Spleen (tissue), 7 donors: ENCODE measurements around the gene PTPRO.

Source experiments
- POLR2A ChIP-seq, 3 donors: fragments of 450-650 bp; IDR thresholded peaks; one replicate each; pipeline ENCODE4 v1.5.1; 2017; ENCODE audit warnings: antibody characterized with exemption in 3 of 3, mild to moderate bottlenecking in 1 of 3
- POLR2AphosphoS5 ChIP-seq, 3 donors: sonication (generic); formaldehyde crosslinking; IDR thresholded peaks; one replicate each; pipeline ENCODE4 v1.5.1; 2017; ENCODE audit warnings: antibody characterized with exemption in 3 of 3
- TF ChIP-seq, protein P1 (sequence below), 11 experiments: fragments of 200-600 bp in 7 of 11; fragments of 450-650 bp in 4 of 11; sonication (generic) in 4 of 11; IDR thresholded peaks in 8 of 11; conservative IDR thresholded peaks in 3 of 11; 1 replicate in 7 of 11; 2 replicates in 4 of 11; pipeline versions ENCODE4 v1.4.0 to v1.8.0; 2016 to 2021; ENCODE audit warnings: antibody characterized with exemption in 11 of 11, inconsistent platforms in 4 of 11, mild to moderate bottlenecking in 1 of 11
- donor health status: DM: no; HTN: no; CAD: no; lungs with moderate emphysema.
- donor health status: DM: no; HTN: no; CAD: no.
- donor health status: DM: no; HTN: no; CAD: no.

DNA sequence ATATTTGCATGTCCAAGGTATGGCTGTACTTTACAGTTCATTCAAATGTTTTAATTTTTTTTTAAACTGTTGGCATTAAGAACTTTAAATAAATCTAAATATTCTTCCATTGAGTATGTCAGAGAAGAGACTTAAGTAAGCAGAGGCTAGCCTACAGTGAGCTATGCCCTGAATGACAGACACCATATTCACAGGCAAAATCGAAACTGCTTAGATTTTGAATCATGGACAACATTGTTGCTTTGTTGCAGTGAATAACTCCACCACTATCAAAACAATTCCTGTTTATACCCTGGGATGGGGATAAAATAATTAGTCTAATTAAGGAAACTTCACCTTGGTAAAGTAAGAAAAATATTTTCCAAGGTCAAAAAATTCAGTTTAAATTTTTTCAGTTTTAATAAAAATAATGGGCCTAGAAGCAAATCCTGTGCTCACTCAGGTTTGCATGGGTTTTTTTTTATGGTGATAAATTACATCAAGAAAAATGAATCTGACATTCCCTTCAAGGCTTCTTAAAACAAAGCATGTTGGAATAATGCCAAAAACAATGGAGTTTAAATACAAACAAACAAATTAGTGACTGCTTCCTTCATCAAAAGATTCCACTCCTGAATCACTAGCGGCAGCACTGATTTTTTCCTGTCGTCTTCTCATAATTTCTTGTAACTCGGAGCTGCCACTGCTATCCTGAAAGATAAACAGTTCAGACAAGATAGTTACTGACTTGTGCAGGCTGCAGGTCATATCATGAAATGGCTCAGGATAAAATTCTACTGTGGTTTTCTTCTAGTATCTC is 298.6 kb downstream of the PTPRO start:
- TF ChIP-seq, protein P1, sequence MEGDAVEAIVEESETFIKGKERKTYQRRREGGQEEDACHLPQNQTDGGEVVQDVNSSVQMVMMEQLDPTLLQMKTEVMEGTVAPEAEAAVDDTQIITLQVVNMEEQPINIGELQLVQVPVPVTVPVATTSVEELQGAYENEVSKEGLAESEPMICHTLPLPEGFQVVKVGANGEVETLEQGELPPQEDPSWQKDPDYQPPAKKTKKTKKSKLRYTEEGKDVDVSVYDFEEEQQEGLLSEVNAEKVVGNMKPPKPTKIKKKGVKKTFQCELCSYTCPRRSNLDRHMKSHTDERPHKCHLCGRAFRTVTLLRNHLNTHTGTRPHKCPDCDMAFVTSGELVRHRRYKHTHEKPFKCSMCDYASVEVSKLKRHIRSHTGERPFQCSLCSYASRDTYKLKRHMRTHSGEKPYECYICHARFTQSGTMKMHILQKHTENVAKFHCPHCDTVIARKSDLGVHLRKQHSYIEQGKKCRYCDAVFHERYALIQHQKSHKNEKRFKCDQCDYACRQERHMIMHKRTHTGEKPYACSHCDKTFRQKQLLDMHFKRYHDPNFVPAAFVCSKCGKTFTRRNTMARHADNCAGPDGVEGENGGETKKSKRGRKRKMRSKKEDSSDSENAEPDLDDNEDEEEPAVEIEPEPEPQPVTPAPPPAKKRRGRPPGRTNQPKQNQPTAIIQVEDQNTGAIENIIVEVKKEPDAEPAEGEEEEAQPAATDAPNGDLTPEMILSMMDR (IDR thresholded peaks at IDR 0.05 in 8 of 11, conservative IDR thresholded peaks at IDR 0.05 in 3 of 11) = no peak
- TF ChIP-seq POLR2A (IDR thresholded peaks at IDR 0.05) = no peak
- TF ChIP-seq POLR2AphosphoS5 (IDR thresholded peaks at IDR 0.05) = no peak
